Measurements from ENCODE around the gene ABHD16B.

The ABHD16B gene

DNA sequence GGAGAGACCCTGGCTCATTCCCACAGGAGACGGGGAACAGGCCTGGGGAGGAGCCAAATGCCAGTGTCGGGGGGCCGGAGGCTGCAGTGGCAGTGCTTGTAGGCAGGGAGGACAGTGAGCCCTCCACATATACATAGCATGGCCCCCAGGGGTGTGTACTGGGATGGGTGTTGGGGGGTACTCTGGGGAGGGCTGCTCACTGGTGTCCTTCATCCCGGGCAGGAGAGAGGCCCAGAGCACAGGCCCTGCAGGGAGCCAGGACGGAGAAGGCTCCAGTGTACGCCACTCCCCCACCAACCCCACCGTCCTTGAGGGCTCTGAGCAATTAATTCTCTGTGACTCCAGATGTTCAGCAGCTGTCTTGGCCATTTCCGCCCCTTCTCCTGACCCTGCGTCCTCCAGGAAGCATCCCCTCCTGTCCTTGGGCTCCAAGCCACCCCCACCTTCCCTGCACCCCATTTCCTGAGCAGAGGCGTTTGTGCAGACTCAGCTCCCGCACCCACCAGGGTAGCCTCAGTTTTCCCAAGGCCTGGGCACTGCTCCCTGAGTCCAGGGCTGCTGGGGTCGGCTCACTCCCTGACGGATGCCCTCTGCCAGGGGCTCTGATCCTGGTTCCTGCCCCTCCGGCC, 3.4 kb upstream of the ABHD16B start:
- Histone ChIP-seq H3K36me3 (ENCODE audit: control insufficient read depth, insufficient read depth, low read length) (peaks cover 14% of the 10 kb centered on the region), H3K9ac (ENCODE audit: low read length) (peak overlapping the region; percentile 22), H3K4me3 (ENCODE audit: low read depth, low read length) (no peak overlapping the region; the same call in 1 of the 2 replicates), H3K27me3 (ENCODE audit: control insufficient read depth, insufficient read depth, low read length) (no peaks in the 10 kb centered on the region), H3K9me3 (ENCODE audit: control insufficient read depth, insufficient read depth, low read depth, low read length) (no peaks in the 10 kb centered on the region), H3K4me1 (ENCODE audit: control insufficient read depth, insufficient read depth, low read length) (peaks cover 59% of the 10 kb centered on the region), H3K27ac (ENCODE audit: low read depth, low read length) (peak overlapping the region; percentile 35; the same call in 1 of the 2 replicates)

DNA sequence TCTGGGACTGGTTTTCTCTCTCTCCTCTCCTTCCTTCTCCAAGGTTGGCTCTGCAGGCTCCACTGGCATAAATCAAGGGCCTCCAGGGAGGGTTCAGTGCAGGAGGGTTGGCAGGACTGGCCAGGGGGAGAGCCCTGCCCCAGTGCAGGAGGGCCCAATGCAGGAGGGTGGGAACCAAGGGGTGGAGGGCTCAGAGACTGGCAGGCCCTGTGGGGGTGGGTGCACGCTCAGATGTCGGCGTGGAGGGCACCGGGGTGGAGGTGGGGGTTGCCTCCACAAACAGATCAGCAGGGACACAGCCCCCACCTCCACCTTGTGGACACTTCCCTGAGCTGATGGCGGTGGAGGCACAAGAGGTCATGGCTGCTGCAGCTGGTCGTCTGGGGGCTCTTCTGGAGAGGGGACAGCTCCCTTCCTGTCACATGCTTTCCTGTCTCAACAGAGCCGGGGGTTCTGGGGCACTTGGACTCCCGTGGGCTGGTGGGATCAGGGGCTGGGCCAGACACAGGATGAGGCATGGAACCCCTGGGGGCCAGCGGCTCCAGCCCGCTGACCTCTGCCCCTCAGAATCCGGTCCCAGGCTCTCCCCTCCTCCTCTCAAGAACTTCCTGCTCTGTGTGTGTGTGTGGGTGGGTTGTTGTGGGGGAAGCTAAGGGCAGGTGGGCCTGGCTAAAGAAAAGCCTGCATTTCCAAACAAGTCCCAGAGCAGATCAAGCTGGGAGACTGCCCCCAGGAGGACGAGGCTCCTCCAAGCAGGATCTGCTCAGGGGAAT, 2.7 kb upstream of the ABHD16B start:
- Histone ChIP-seq H3K9ac (ENCODE audit: low read length) (peak overlapping the region; percentile 22), H3K36me3 (ENCODE audit: control insufficient read depth, insufficient read depth, low read length) (peaks cover 19% of the 10 kb centered on the region), H3K27me3 (ENCODE audit: control insufficient read depth, insufficient read depth, low read length) (no peaks in the 10 kb centered on the region), H3K4me1 (ENCODE audit: control insufficient read depth, insufficient read depth, low read length) (peaks cover 58% of the 10 kb centered on the region), H3K9me3 (ENCODE audit: control insufficient read depth, insufficient read depth, low read depth, low read length) (no peaks in the 10 kb centered on the region), H3K27ac (ENCODE audit: low read depth, low read length) (peak overlapping the region; percentile 35; the same call in 1 of the 2 replicates), H3K4me3 (ENCODE audit: low read depth, low read length) (peak overlapping the region; percentile 32)

DNA sequence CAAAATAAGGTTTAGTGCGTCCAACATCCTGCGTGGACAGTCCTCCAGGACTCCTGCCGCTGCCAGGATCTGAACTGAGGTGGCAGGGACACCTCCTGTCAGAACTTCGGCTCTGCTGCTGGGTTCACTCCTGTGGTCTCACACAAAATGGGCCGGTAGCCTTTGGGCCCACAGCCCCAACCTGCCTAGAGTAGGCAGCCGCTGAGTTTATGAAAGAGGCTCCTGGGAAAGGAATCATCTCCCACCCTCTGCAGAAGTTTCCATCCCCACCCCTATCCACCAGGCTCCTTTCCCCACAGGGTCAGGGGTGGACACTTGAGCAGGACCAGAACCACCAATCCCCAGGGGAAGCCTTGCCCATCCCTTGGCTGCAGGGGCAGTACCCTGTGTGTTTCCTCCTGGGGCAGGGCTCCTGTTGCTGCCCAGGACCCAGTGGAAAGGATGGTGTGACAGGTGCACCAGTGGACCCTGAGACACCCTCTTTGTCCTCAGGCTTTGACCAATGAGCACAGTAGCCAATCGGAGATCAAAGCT, 2.1 kb upstream of the ABHD16B start:
- no peak overlapping the region for H3K27ac ChIP-seq (ENCODE audit: low read depth, low read length)
- H3K36me3 ChIP-seq (ENCODE audit: control insufficient read depth, insufficient read depth, low read length), result peaks cover 19% of the 10 kb centered on the region
- H3K4me3 ChIP-seq (ENCODE audit: low read depth, low read length), result no peak overlapping the region
- H3K27me3 ChIP-seq (ENCODE audit: control insufficient read depth, insufficient read depth, low read length), result no peaks in the 10 kb centered on the region
- H3K9ac ChIP-seq (ENCODE audit: low read length), result no peak overlapping the region
- no peaks in the 10 kb centered on the region for H3K9me3 ChIP-seq (ENCODE audit: control insufficient read depth, insufficient read depth, low read depth, low read length)
- H3K4me1 ChIP-seq (ENCODE audit: control insufficient read depth, insufficient read depth, low read length), result peaks cover 57% of the 10 kb centered on the region

DNA sequence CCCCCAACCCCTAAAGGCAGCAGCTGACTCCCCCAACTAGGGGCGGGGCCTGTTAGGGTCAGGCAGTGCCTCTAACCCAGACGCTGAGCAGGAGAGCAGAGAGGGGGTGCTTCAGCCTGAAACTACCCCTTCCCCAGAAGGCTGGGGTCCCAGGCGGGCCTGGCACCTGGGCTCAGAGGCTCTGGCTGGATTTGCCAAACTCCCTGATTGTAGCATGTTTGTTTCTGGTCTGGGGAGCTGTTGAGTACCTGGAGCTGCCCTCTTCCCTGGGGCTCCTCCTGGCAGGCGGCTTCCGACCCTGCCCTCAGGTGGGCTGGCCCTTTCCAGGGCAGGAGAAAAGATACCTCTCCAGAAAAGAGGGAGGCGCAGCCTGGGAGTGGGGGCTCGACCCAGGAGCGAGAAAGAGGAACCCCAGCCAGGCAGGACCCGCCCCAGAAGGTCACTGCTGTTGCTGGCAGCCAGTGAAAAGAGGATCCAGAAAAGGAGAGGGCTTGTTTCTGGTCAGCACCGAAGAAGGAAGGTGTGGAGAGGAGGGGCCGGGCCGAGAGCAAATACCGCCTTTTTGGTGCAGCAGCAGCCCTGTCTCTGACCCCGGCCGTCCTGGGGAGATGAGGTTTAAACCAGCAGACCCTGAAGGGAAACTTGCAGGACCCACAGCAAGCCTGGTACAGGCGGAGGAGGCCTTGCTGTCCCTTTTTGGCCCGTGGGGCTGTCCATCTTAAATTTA, 810 bp upstream of the ABHD16B start:
- Histone ChIP-seq H3K27ac (ENCODE audit: low read depth, low read length) (no peak overlapping the region), H3K4me3 (ENCODE audit: low read depth, low read length) (no peak overlapping the region), H3K9me3 (ENCODE audit: control insufficient read depth, insufficient read depth, low read depth, low read length) (no peaks in the 10 kb centered on the region), H3K9ac (ENCODE audit: low read length) (no peak overlapping the region), H3K36me3 (ENCODE audit: control insufficient read depth, insufficient read depth, low read length) (peaks cover 19% of the 10 kb centered on the region), H3K4me1 (ENCODE audit: control insufficient read depth, insufficient read depth, low read length) (peaks cover 45% of the 10 kb centered on the region), H3K27me3 (ENCODE audit: control insufficient read depth, insufficient read depth, low read length) (no peaks in the 10 kb centered on the region)

DNA sequence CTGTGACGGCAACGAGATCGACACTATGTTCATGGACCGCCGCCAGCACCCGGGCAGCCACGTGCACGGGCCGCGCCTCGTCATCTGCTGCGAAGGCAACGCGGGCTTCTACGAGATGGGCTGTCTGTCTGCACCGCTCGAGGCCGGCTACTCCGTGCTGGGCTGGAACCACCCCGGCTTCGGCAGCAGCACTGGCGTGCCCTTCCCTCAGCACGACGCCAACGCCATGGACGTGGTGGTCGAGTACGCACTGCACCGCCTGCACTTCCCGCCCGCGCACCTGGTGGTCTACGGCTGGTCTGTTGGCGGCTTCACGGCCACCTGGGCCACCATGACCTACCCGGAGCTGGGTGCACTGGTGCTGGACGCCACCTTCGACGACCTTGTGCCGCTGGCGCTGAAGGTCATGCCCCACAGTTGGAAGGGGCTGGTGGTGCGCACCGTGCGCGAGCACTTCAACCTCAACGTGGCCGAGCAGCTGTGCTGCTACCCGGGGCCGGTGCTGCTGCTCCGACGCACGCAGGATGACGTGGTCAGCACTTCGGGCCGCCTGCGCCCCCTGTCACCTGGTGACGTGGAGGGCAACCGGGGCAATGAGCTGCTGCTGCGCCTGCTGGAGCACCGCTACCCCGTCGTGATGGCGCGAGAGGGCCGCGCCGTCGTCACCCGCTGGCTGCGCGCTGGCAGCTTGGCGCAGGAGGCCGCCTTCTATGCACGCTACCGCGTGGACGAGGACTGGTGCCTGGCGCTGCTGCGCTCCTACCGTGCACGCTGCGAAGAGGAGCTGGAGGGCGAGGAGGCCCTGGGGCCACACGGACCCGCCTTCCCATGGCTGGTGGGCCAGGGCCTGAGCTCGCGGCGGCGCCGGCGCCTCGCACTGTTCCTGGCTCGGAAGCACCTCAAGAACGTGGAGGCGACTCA, 943 bp downstream of the ABHD16B start:
- Histone ChIP-seq H3K4me1 (ENCODE audit: control insufficient read depth, insufficient read depth, low read length) (peaks cover 37% of the 10 kb centered on the region), H3K9me3 (ENCODE audit: control insufficient read depth, insufficient read depth, low read depth, low read length) (no peaks in the 10 kb centered on the region), H3K9ac (ENCODE audit: low read length) (no peak overlapping the region), H3K36me3 (ENCODE audit: control insufficient read depth, insufficient read depth, low read length) (peaks cover 19% of the 10 kb centered on the region), H3K27ac (ENCODE audit: low read depth, low read length) (no peak overlapping the region), H3K4me3 (ENCODE audit: low read depth, low read length) (no peak overlapping the region), H3K27me3 (ENCODE audit: control insufficient read depth, insufficient read depth, low read length) (no peaks in the 10 kb centered on the region)

DNA sequence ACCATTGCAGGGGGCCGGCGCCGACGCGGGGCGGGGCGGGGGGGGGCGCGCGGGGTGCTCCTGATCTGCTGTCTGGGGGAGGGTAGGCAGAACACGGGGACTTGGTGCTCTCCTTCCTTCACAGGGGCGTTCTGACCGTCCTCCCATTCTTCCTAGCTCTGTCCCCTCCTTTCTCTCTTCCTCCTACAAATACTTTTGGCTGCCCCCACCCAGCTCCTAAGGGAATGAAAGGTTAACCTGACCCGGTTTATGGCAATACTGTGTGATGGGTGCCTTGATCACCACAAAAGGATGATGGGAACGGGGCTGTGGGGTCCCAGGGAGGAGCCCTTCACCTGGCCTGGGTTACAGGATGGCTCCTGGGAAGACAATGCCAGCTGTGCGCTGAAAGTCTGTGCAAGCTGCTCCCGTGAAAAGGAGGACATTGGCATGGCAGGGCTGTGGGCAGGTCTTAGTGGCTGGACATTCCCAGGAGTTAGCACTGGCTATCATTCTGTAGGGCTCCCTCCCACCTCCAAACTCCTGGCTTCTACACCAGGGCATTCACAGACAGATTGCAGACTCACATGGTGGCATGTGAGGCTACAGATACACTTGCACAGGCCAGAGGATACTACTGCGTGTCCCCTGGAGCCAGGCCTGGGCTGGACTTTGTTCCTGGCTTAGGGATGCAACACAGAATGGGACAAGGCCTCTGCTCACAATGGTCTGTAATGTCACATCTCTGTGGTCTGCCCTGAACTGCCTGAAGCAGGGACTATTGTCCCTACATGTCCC, 1.9 kb downstream of the ABHD16B start:
- Histone ChIP-seq H3K4me3 (ENCODE audit: low read depth, low read length) (peak overlapping the region; percentile 80), H3K9ac (ENCODE audit: low read length) (peak overlapping the region; percentile 87), H3K36me3 (ENCODE audit: control insufficient read depth, insufficient read depth, low read length) (peaks cover 20% of the 10 kb centered on the region), H3K9me3 (ENCODE audit: control insufficient read depth, insufficient read depth, low read depth, low read length) (no peaks in the 10 kb centered on the region), H3K27me3 (ENCODE audit: control insufficient read depth, insufficient read depth, low read length) (no peaks in the 10 kb centered on the region), H3K27ac (ENCODE audit: low read depth, low read length) (no peak overlapping the region), H3K4me1 (ENCODE audit: control insufficient read depth, insufficient read depth, low read length) (peaks cover 28% of the 10 kb centered on the region)

DNA sequence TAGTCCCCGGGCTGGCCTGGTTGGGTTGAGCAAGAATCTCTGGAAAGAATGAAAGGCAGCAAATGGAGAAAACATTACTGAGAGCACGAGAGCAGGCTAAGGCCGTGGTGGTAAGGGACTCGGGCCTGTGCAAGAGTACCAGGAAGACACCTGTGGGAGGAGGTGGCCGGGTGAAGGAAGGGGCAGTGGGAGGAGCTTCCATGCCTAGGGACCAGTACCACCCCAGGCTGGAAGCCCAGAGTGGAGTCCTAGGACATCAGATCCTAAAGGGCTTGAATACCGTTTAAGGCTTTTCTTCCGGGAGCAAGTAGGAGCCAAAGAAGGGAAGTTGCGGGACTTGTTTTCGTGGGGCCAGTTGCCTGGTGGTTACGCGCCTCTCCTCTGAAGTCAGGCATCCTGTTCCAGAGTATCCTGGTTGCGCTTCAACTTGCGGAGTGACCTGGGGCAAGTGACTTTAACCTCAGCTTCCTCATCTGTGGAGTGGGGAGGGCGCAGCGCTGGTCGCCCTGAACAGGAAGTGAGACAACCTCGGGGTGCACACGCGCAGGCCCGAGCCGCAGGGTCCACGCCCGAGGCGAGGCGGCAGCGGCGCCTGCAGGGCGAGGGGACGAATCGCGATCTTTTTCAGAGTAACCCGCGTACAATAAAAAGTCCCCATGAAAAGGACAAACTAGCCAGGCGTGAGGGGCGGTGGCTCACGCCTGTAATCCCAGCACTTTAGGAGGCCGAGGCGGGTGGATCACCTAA, 2.7 kb downstream of the ABHD16B start:
- Histone ChIP-seq H3K27me3 (ENCODE audit: control insufficient read depth, insufficient read depth, low read length) (no peaks in the 10 kb centered on the region), H3K36me3 (ENCODE audit: control insufficient read depth, insufficient read depth, low read length) (peaks cover 28% of the 10 kb centered on the region), H3K4me1 (ENCODE audit: control insufficient read depth, insufficient read depth, low read length) (peaks cover 21% of the 10 kb centered on the region), H3K9ac (ENCODE audit: low read length) (peak overlapping the region; percentile 87), H3K27ac (ENCODE audit: low read depth, low read length) (peak overlapping the region; percentile 78), H3K9me3 (ENCODE audit: control insufficient read depth, insufficient read depth, low read depth, low read length) (no peaks in the 10 kb centered on the region), H3K4me3 (ENCODE audit: low read depth, low read length) (peak overlapping the region; percentile 80)

DNA sequence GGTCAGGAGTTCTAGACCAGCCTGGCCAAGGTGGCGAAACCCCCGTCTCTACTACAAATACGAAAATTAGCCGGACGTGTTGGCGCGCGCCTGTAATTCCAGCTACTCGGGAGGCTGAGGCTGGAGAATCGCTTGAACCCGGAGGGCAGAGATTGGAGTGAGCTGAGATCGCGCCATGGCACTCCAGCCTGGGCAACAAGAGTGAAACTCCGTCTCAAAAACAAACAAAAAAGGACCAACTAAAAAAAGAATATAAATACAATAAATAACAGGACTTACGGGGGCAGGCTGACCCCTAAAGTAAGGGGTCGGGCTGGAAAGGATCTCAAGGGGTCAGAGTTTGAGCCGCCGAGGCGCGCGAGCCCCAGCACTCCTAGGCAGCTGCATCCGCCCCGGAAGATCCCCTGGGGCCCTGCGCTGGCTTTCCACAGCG, 3.3 kb downstream of the ABHD16B start:
- H3K27ac ChIP-seq (ENCODE audit: low read depth, low read length), result peak overlapping the region; percentile 78
- no peaks in the 10 kb centered on the region for H3K27me3 ChIP-seq (ENCODE audit: control insufficient read depth, insufficient read depth, low read length)
- peak overlapping the region; percentile 87 for H3K9ac ChIP-seq (ENCODE audit: low read length)
- peaks cover 34% of the 10 kb centered on the region for H3K36me3 ChIP-seq (ENCODE audit: control insufficient read depth, insufficient read depth, low read length)
- H3K4me1 ChIP-seq (ENCODE audit: control insufficient read depth, insufficient read depth, low read length), result peaks cover 15% of the 10 kb centered on the region
- H3K4me3 ChIP-seq (ENCODE audit: low read depth, low read length), result peak overlapping the region; percentile 80
- H3K9me3 ChIP-seq (ENCODE audit: control insufficient read depth, insufficient read depth, low read depth, low read length), result no peaks in the 10 kb centered on the region

DNA sequence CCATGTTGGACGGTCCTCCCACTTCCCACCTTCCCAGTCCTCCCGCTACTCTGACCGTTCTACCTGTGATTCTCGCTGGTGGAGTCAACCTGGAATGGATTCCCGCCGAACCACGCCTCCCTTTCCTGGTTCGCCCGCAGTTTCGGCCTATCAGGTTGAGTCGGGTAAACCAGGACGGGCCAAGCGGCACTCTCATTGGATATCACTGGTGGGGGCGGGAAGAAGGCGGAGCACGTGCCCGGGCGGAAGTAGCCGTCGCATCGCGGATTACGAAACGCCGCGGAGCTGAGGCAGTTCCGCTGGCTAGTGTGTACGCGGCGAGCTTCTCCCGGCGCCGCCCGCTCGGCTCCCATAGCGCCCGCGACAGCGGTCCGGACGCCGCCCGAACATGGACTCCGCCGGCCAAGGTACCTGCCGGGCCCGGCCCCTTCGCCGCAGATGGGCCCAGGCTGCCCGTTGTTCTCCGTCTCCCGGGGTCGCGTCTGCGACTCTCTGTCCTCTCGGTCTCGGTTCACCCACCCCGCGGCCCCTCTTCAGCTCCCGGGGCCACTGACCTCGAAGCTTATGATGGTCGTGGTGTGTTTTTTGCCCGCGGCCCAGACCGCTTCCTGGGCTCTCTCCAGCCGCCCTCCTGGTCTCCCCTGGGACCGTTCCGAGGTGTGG, 3.8 kb downstream of the ABHD16B start, which contains the start of gene TPD52L2:
TPD52L2 (plus strand) TSS at position 293 of the 663 bp plus-strand sequence; CDS start at position 389, 96 bp downstream.
- peaks cover 15% of the 10 kb centered on the region; the same call in 1 of the 2 replicates for H3K4me1 ChIP-seq (ENCODE audit: control insufficient read depth, insufficient read depth, low read length)
- peak within 1 kb of the TSS; percentile 90 for H3K9ac ChIP-seq (ENCODE audit: low read length)
- H3K4me3 ChIP-seq (ENCODE audit: low read depth, low read length), result peak within 1 kb of the TSS; percentile 80
- peaks cover 39% of the 10 kb centered on the region for H3K36me3 ChIP-seq (ENCODE audit: control insufficient read depth, insufficient read depth, low read length)
- H3K27me3 ChIP-seq (ENCODE audit: control insufficient read depth, insufficient read depth, low read length), result no peaks in the 10 kb centered on the region
- H3K9me3 ChIP-seq (ENCODE audit: control insufficient read depth, insufficient read depth, low read depth, low read length), result no peaks in the 10 kb centered on the region
- peak within 1 kb of the TSS; percentile 78 for H3K27ac ChIP-seq (ENCODE audit: low read depth, low read length)

All from HUES6 (cell line).